Epithelial cell of proximal tubule (primary cell): ENCODE data around the gene MID1. TPM values are rescaled to one million over a fixed set of nuclear protein-coding genes. Genes with fewer than 3 reads are reported as not detected.
"Not testable (repeated sequence)": the region's sequence is repeated elsewhere in the genome, so short reads cannot be mapped to it uniquely, and the experiment has no call there.

Experiments used
- DNase-seq: peaks from one replicate; pipeline ENCODE4 v3.0.0-alpha.2; 2011; ENCODE audit warnings: low read depth
- H3K4me3 ChIP-seq: 2 replicates; pipeline ENCODE4 v1.5.1; 2011; ENCODE audit warnings: low read depth, mild to moderate bottlenecking, low read length
- total RNA-seq: library from RNA; depleted of rRNA; stranded (reverse); fragments of >200 nt; gene quantifications from 2 replicates; pipeline ENCODE4 v1.2.3, GENCODE V29; 2015
- TF ChIP-seq, protein P1 (sequence below): conservative IDR thresholded peaks from 2 replicates; pipeline ENCODE4 v1.5.1; 2012; ENCODE audit warnings: low read depth, mild to moderate bottlenecking, low read length

Gene MID1
- total RNA-seq, 1 donor from 2014 or later, result 9.7 TPM

DNA sequence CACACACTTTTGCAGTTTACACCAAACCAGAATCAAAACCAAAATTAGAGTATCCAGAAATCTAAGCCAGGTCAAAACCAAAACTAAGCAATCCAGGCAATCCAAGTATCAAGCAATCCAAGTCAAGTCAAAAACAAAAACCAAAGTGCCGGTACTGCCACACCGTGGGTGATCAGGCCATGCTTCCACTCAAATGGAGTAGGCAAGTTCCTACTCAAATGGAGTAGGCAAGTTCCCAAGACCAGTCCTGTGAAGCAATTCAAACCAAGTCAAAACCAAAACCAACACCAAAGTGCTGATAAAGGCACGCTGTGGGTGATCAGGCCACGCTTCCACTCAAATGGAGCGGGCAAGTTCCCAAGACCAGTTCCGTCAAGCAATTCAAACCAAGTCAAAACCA is 31.3 kb downstream of the MID1 start:
- H3K4me3 ChIP-seq, result no peak overlapping the region
- DNase-seq, result no peak
- TF ChIP-seq, protein P1, sequence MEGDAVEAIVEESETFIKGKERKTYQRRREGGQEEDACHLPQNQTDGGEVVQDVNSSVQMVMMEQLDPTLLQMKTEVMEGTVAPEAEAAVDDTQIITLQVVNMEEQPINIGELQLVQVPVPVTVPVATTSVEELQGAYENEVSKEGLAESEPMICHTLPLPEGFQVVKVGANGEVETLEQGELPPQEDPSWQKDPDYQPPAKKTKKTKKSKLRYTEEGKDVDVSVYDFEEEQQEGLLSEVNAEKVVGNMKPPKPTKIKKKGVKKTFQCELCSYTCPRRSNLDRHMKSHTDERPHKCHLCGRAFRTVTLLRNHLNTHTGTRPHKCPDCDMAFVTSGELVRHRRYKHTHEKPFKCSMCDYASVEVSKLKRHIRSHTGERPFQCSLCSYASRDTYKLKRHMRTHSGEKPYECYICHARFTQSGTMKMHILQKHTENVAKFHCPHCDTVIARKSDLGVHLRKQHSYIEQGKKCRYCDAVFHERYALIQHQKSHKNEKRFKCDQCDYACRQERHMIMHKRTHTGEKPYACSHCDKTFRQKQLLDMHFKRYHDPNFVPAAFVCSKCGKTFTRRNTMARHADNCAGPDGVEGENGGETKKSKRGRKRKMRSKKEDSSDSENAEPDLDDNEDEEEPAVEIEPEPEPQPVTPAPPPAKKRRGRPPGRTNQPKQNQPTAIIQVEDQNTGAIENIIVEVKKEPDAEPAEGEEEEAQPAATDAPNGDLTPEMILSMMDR, result no peak

DNA sequence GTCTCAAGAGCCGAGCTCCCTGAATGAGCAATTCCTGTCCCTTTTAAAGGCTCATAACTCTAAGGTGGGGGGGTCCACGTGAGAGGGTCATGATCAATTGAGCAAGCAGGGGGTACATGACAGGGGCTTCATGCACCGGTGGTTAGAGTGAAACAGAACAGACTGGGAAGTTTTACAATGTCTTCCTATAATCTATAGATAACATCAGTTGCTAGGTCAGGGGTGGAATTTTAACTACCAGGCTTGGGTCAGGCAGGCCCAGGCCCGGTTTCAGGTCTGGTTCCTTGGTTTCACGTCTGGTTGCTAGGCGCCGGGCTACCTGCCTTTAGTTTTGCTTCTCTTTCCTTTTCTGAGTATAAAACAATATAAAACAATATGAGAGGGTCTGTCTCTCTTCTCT is 35.5 kb downstream of the MID1 start:
- H3K4me3 ChIP-seq, DNase-seq: not testable (repeated sequence)

DNA sequence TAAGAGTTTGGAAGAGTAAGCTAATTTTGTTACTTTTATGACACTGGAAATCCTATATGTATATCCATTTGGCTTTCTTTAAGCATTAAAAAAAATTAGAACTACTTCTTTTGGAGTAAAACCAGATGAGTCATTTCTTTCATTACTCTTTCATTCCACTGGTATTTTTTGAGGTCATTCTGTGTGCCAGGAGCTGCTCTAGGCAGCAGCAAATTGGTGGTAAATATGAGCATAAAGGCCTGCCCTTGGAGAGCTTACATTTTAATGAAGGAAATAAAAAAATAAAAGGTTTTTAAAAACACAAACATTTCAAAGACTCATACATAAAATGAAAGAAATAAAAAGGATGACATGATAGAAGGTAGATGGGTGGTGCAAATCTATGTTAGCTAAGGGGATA is 37.4 kb downstream of the MID1 start:
- no peak overlapping the region for H3K4me3 ChIP-seq
- DNase-seq, result no peak
- TF ChIP-seq, protein P1, result no peak

DNA sequence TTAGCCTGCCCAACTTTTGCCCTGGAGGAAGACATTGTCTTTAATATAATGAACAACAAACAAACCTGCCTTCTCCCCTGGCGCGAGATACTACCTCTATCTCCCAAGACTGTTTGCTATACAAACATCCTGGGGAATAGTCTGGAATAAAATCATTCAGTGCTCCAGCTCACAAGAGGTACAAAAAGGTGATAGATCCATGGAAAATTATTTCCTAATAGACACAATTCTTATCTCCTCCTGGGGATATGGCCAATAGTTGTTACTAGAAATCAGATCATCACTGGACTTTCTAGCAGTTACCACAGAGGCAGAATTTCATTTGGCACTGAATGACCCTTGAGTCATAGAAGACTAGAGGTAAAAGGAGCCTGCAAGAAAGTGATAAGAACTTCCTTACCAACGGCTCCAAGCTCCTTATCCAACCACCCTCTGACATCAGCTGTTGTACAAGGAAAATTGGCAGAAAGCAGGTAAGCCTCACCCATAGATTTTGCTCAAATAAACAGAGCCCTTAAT is 38.1 kb downstream of the MID1 start:
- TF ChIP-seq, protein P1, result no peak
- no peak for DNase-seq

DNA sequence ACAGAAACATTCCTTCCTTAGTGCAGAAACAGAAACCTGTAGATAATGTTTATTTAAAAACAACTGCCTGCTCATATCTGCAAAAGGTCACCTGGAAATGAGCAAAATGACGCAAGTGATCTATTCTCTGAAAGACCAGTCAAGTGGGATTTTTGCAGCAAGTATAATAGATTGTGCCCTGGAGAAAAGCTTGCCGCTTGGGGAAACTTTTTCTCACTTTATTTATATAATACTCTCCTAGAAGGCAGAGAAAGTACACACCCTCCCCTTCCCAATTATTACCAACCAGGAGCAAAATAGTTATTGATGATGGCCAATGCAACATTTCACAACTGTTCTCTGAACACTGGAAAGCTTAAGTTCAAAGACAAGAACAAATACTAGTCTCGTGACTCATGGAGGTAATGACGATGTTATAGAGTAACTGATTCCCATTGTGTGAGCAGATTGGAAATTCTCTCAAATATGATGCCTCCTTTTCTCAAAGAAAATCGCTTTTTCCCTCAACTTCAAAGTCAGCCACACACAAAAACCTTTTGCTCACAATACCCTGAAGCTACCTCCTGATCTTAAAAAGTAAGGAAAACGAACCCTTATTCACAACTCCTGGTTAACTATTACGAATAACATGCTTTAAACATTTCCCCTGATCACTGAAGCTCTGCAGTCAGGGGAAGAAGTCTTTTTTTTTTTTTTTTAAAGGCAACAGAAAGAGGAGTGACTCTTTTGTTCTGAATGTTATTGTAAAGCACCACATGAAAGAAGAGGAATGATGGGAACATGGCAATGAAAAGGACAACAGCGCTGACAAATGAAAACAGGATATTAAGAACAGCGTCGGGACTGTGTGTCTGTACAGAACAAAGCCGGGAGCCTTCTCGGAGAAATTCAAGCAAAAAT is 41.0 kb downstream of the MID1 start:
- H3K4me3 ChIP-seq, result peak overlapping the region; percentile 41
- TF ChIP-seq, protein P1, result no peak
- DNase-seq, result peak; percentile 74

More for the DNA sequence above, 38.1 kb downstream of the MID1 start:
- no peak overlapping the region for H3K4me3 ChIP-seq

DNA sequence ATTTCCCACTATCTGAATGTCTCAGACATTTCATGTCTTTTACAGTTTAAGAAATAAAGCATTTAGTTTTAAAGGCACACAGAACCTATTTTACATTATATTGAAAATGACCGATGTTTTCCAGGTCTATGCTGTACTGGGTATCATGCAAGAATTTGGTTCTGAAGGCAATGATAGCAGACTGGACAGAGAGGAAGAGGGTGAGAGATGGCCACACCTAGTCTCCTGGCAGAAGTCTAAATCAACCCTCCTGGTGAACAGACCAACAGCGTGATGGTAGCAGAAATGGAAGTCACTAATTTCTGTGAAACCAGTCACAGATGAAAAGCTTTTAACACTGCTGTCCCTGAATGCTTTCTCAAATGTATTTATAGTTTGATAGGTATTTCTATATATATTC is 41.9 kb downstream of the MID1 start:
- no peak for DNase-seq
- TF ChIP-seq, protein P1, result no peak
- no peak overlapping the region for H3K4me3 ChIP-seq

DNA sequence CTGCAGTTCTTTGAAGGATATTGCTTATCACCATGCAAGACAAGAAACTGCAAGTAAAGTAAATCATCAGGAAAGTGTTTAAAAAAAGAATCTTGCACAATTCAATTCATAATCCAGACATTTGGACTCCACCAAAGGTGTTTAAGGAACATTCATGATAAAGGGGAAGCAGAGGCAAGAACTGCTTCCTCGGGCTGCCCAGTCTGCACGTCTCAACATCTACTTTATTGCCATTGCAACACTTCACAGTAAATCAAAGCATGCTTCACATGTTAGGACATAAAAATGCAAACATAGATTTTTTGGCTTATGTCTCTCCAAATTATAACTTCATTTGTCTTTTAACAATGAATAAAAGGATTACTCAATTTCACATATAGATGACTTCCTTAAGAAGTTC is 42.5 kb downstream of the MID1 start:
- DNase-seq, result no peak
- H3K4me3 ChIP-seq, result no peak overlapping the region
- TF ChIP-seq, protein P1, result no peak
